Tibial artery (tissue), 4 donors: Measurements from ENCODE around the gene SMIM32.

Experiments used
- DNase-seq, 2 donors: peaks; one replicate each; pipeline ENCODE4 v3.0.0-alpha.2; 2019
- H3K27ac ChIP-seq, 2 donors: fragments of 200-600 bp; sonication (generic) in 1 of 2; 1 replicate in 1 of 2; 2 replicates in 1 of 2; pipeline ENCODE4 v1.5.1; 2018 to 2019; ENCODE audit warnings: mild to moderate bottlenecking in 1 of 2
- H3K27me3 ChIP-seq, 2 donors: fragments of 200-600 bp; sonication (generic) in 1 of 2; one replicate each; pipeline versions ENCODE4 v1.5.1 to v1.6.0; 2016 to 2019
- H3K36me3 ChIP-seq, 3 donors: fragments of 200-600 bp; sonication (generic) in 2 of 3; one replicate each; pipeline ENCODE4 v1.5.1; 2016 to 2019; ENCODE audit warnings: mild to moderate bottlenecking in 2 of 3
- H3K4me1 ChIP-seq, 4 donors: fragments of 200-600 bp; sonication (generic) in 2 of 4; 1 replicate in 3 of 4; 2 replicates in 1 of 4; pipeline ENCODE4 v1.5.1; 2016 to 2019
- H3K4me3 ChIP-seq, 2 donors: fragments of 200-600 bp; sonication (generic) in 1 of 2; 1 replicate in 1 of 2; 2 replicates in 1 of 2; pipeline ENCODE4 v1.5.1; 2018 to 2019; ENCODE audit warnings: mild to moderate bottlenecking in 2 of 2
- H3K9me3 ChIP-seq, 3 donors: fragments of 200-600 bp; sonication (generic) in 1 of 3; one replicate each; pipeline ENCODE4 v1.5.1; 2016 to 2019
- CTCF ChIP-seq, 2 experiments: fragments of 200-600 bp in 1 of 2; fragments of 450-650 bp in 1 of 2; IDR thresholded peaks; one replicate each; pipeline ENCODE4 v1.5.1; 2017 to 2019; ENCODE audit warnings: antibody characterized with exemption in 2 of 2, mild to moderate bottlenecking in 1 of 2, moderate library complexity in 1 of 2
- intact Hi-C: fragments of 100-400 bp; cut with DNase I; formaldehyde crosslinking; loops from one replicate; pipeline ENCODE4 v1.15.0; 2023; ENCODE audit warnings: low total_unique reads

SMIM32 gene

GRCh38 chr5:136222580-136223235 lies 29.7 kb upstream of the SMIM32 start:
- no peak for TF ChIP-seq CTCF (IDR thresholded peaks at IDR 0.05)
- no peaks in the 10 kb centered on the region for H3K36me3 ChIP-seq
- DNase-seq, result no peak
- peaks cover 0 to 9% of the 10 kb centered on the region in 2 donors for H3K27me3 ChIP-seq
- H3K9me3 ChIP-seq, result peaks cover 0 to 15% (median 0%) of the 10 kb centered on the region in 3 donors
- no peak overlapping the region for H3K27ac ChIP-seq
- intact Hi-C loops, result no loop called here
- no peak overlapping the region for H3K4me3 ChIP-seq
- no peaks in the 10 kb centered on the region for H3K4me1 ChIP-seq

GRCh38 chr5:136221340-136221739 lies 28.4 kb upstream of the SMIM32 start:
- Histone ChIP-seq H3K36me3 (no peaks in the 10 kb centered on the region), H3K27me3 (peaks cover 0 to 8% of the 10 kb centered on the region in 2 donors), H3K9me3 (peaks cover 0 to 15% (median 0%) of the 10 kb centered on the region in 3 donors), H3K27ac (no peak overlapping the region), H3K4me1 (no peaks in the 10 kb centered on the region), H3K4me3 (no peak overlapping the region)
- TF ChIP-seq CTCF (IDR thresholded peaks at IDR 0.05), result no peak
- intact Hi-C loops, result no loop called here
- DNase-seq, result no peak

GRCh38 chr5:136216230-136216629 lies 23.3 kb upstream of the SMIM32 start:
- no peaks in the 10 kb centered on the region for H3K4me1 ChIP-seq
- no peak overlapping the region for H3K27ac ChIP-seq
- no peak overlapping the region for H3K4me3 ChIP-seq
- intact Hi-C loops, result no loop called here
- H3K36me3 ChIP-seq, result no peaks in the 10 kb centered on the region
- no peak for DNase-seq
- peaks cover 0 to 18% of the 10 kb centered on the region in 2 donors for H3K27me3 ChIP-seq
- H3K9me3 ChIP-seq, result peaks cover 0 to 15% (median 0%) of the 10 kb centered on the region in 3 donors
- TF ChIP-seq CTCF (IDR thresholded peaks at IDR 0.05), result no peak

- TF ChIP-seq CTCF (IDR thresholded peaks at IDR 0.05), result no peak
- H3K9me3 ChIP-seq, result peaks cover 0 to 15% (median 0%) of the 10 kb centered on the region in 3 donors
- H3K27ac ChIP-seq, result no peak overlapping the region
- no peak for DNase-seq
- no peaks in the 10 kb centered on the region for H3K4me1 ChIP-seq
- H3K27me3 ChIP-seq, result peaks cover 0 to 18% of the 10 kb centered on the region in 2 donors
- no peaks in the 10 kb centered on the region for H3K36me3 ChIP-seq
- intact Hi-C loops, result no loop called here
- H3K4me3 ChIP-seq, result no peak overlapping the region
These were observed 22.9 kb upstream of the SMIM32 start for GRCh38 chr5:136215812-136216211.

GRCh38 chr5:136213919-136214493 lies 21.0 kb upstream of the SMIM32 start:
- peaks cover 0 to 18% of the 10 kb centered on the region in 2 donors for H3K27me3 ChIP-seq
- H3K9me3 ChIP-seq, result no peaks in the 10 kb centered on the region
- no peak overlapping the region for H3K4me3 ChIP-seq
- no peaks in the 10 kb centered on the region for H3K36me3 ChIP-seq
- no peaks in the 10 kb centered on the region for H3K4me1 ChIP-seq
- intact Hi-C loops, result loop anchor here (2.0 to 5.0 kb wide), 2 partner anchors 267 to 329 kb away; no protein-coding TSS in a partner anchor
- H3K27ac ChIP-seq, result no peak overlapping the region
- no peak for DNase-seq
- TF ChIP-seq CTCF (IDR thresholded peaks at IDR 0.05), result no peak
